Adrenal gland (tissue), 12 donors: Measurements from ENCODE around the gene STAP2. TPM values are rescaled to one million over a fixed set of nuclear protein-coding genes. Genes with fewer than 3 reads are reported as not detected.

Experiments
- DNase-seq, 7 donors: peaks; one replicate each; pipeline ENCODE4 v3.0.0-alpha.2; 2019 to 2020
- H3K27ac ChIP-seq, 5 donors: fragments of 200-600 bp; sonication (generic) in 4 of 5; 1 replicate in 3 of 5; 2 replicates in 2 of 5; pipeline versions ENCODE4 v1.5.1 to v1.8.0; 2016 to 2020; ENCODE audit warnings: mild to moderate bottlenecking in 1 of 5
- H3K27me3 ChIP-seq: fragments of 200-600 bp; 2 replicates; pipeline ENCODE4 v1.8.0; 2021
- H3K36me3 ChIP-seq, 2 donors: fragments of 200-600 bp; replicated peaks in 1 of 2; 1 replicate in 1 of 2; 2 replicates in 1 of 2; pipeline versions ENCODE4 v1.5.1 to v1.8.0; 2018 to 2022
- H3K4me1 ChIP-seq, 2 donors: fragments of 200-600 bp; replicated peaks in 1 of 2; 1 replicate in 1 of 2; 2 replicates in 1 of 2; pipeline versions ENCODE4 v1.5.1 to v1.8.0; 2018 to 2021
- H3K4me3 ChIP-seq, 4 donors: fragments of 200-600 bp; sonication (generic) in 3 of 4; one replicate each; pipeline ENCODE4 v1.5.1; 2016 to 2018
- H3K9me3 ChIP-seq, 3 donors: fragments of 200-600 bp; sonication (generic) in 1 of 3; replicated peaks in 1 of 3; 1 replicate in 2 of 3; 2 replicates in 1 of 3; pipeline versions ENCODE4 v1.5.1 to v1.8.0; 2016 to 2021
- POLR2A ChIP-seq, 2 donors: fragments of 450-650 bp; IDR thresholded peaks; one replicate each; pipeline ENCODE4 v1.6.1; 2017; ENCODE audit warnings: antibody characterized with exemption in 2 of 2, mild to moderate bottlenecking in 2 of 2, moderate library complexity in 1 of 2
- WGBS, 4 donors: extraction: QIAGEN DNeasy Blood & Tissue Kit in 2 of 4; methylation state at CpG; one replicate each; pipeline versions ENCODE4 v1.1.5 to v1.1.7; 2013 to 2017; 5-methylcytosine and 5-hydroxymethylcytosine counted together
- intact Hi-C, 2 donors: fragments of 100-400 bp; cut with DNase I; formaldehyde crosslinking; loops; one replicate each; pipeline versions ENCODE4 v1.14.1 to v1.15.0; 2022 to 2023
- polyA plus RNA-seq, 3 donors: library from polyadenylated mRNA; stranded (reverse); fragments of 200-250 nt in 2 of 3; fragments of 350-450 nt in 1 of 3; fragmentation: Illumina TruSeq in 1 of 3; extraction: RNeasy Lipid Tissue Mini Kit (QIAGEN cat#74804) in 1 of 3; gene quantifications; one replicate each; pipeline ENCODE4 v1.2.3, GENCODE V29; 2013 to 2014
- total RNA-seq, 9 donors: library from RNA; depleted of rRNA in 4 of 9; stranded (reverse); fragments of >200 nt in 4 of 9; fragments of 120-200 nt in 1 of 9; fragmentation: NEBNext Ultra II Directional in 1 of 9; extraction: Animal tissue kit (Norgen Biotek cat#: 25700) in 1 of 9; gene quantifications; one replicate each; pipeline versions ENCODE4 v1.1.0 to v1.2.4, GENCODE V29; 2013 to 2023
- TF ChIP-seq, protein P1 (sequence below), 6 experiments: fragments of 450-650 bp in 4 of 6; fragments of 200-600 bp in 2 of 6; sonication (generic) in 1 of 6; IDR thresholded peaks; 1 replicate in 5 of 6; 2 replicates in 1 of 6; pipeline versions ENCODE4 v1.5.1 to v1.8.0; 2016 to 2021; ENCODE audit warnings: antibody characterized with exemption in 6 of 6, mild to moderate bottlenecking in 2 of 6, moderate library complexity in 1 of 6
- donor health status: healthy with polysubstance abuse.
- donor health status: Bipolar disorder and iron deficiency.
- donor health status: DM: yes; HTN: yes; CAD: no.
- donor health status: DM: no; HTN: no; CAD: no.
- donor health status: DM: no; HTN: no; CAD: no.
- donor health status: DM: yes; HTN: yes; CAD: no.

STAP2 gene
- total and polyA plus RNA-seq, 12 donors = 5.7 to 106 (median 36.5) TPM

DNA sequence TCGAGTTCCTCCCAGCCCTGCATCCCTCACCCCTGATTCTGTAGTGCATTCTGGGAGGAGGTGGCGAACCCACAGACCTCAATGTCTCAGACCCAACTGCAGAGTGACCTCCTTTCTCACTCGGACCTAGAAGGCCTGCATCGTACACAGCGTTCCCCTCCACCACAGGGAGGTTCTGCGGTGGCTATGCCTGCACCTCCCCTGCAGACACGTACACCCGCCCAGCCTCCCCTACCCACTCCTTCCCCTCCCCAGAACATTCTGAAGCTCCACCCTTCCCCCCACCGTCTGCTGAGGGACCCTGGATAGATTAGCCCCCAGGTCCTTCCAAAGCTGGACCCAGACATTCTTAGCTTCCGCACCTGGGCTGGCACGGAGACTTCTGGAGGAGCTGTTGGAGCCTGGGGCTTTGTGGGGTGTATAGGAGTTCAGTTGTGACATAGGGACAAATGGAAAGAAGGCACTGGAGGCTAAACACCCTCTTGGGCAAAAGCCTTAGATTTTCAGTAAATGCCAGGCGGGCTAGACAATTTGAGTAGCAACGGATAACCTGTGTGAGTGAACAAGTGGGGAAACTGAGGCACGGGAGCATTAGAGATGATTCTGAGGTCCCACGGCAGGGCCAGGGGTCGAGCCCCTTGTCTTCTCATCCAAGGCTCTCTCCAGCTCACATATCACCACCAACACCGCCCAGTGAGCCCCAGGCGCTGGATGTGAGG lies 34.6 kb downstream of the STAP2 start:
- no peaks in the 10 kb centered on the region for H3K4me1 ChIP-seq
- 41 to 49% (median 47%) methylated on average over 14 to 18 of the region's 18 CpGs for WGBS, 4 donors
- no peak for DNase-seq
- H3K9me3 ChIP-seq = no peaks in the 10 kb centered on the region
- intact Hi-C loops = no loop called here
- H3K27ac ChIP-seq = no peak overlapping the region
- no peak overlapping the region for H3K4me3 ChIP-seq
- TF ChIP-seq, protein P1, sequence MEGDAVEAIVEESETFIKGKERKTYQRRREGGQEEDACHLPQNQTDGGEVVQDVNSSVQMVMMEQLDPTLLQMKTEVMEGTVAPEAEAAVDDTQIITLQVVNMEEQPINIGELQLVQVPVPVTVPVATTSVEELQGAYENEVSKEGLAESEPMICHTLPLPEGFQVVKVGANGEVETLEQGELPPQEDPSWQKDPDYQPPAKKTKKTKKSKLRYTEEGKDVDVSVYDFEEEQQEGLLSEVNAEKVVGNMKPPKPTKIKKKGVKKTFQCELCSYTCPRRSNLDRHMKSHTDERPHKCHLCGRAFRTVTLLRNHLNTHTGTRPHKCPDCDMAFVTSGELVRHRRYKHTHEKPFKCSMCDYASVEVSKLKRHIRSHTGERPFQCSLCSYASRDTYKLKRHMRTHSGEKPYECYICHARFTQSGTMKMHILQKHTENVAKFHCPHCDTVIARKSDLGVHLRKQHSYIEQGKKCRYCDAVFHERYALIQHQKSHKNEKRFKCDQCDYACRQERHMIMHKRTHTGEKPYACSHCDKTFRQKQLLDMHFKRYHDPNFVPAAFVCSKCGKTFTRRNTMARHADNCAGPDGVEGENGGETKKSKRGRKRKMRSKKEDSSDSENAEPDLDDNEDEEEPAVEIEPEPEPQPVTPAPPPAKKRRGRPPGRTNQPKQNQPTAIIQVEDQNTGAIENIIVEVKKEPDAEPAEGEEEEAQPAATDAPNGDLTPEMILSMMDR (IDR thresholded peaks at IDR 0.05) = no peak
- no peak for TF ChIP-seq POLR2A (IDR thresholded peaks at IDR 0.05)
- H3K27me3 ChIP-seq = peaks cover 8% of the 10 kb centered on the region
- H3K36me3 ChIP-seq = no peaks in the 10 kb centered on the region

GRCh38 chr19:4302243-4302640 lies 36.4 kb downstream of the STAP2 start, which contains the start of gene TMIGD2:
Gene TMIGD2, minus strand, starts transcription at chr19:4302389. Its CDS starts 4 bp downstream, at chr19:4302385.
- intact Hi-C loops = no loop called here
- whole genome bisulfite sequencing, 4 donors = 46 to 56% (median 54%) methylated on average over 6 to 8 of the region's 8 CpGs
- no peak for TF ChIP-seq POLR2A (IDR thresholded peaks at IDR 0.05)
- TF ChIP-seq, protein P1 (IDR thresholded peaks at IDR 0.05) = no peak
- no peak within 1 kb of the TSS for H3K4me3 ChIP-seq
- H3K9me3 ChIP-seq = no peaks in the 10 kb centered on the region
- H3K36me3 ChIP-seq = no peaks in the 10 kb centered on the region
- H3K27ac ChIP-seq = no peak within 1 kb of the TSS
- no peaks in the 10 kb centered on the region for H3K4me1 ChIP-seq
- peaks cover 8% of the 10 kb centered on the region for H3K27me3 ChIP-seq
- DNase-seq = no peak

GRCh38 chr19:4301590-4302242 lies 36.9 kb downstream of the STAP2 start:
- no peak overlapping the region for H3K27ac ChIP-seq
- peaks cover 8% of the 10 kb centered on the region for H3K27me3 ChIP-seq
- WGBS, 4 donors = 63 to 72% (median 68%) methylated on average over 11 to 13 of the region's 13 CpGs
- no peak for DNase-seq
- no peaks in the 10 kb centered on the region for H3K36me3 ChIP-seq
- no peak overlapping the region for H3K4me3 ChIP-seq
- H3K4me1 ChIP-seq = no peaks in the 10 kb centered on the region
- TF ChIP-seq, protein P1 (IDR thresholded peaks at IDR 0.05) = no peak
- no peak for TF ChIP-seq POLR2A (IDR thresholded peaks at IDR 0.05)
- H3K9me3 ChIP-seq = no peaks in the 10 kb centered on the region
- intact Hi-C loops = no loop called here

DNA sequence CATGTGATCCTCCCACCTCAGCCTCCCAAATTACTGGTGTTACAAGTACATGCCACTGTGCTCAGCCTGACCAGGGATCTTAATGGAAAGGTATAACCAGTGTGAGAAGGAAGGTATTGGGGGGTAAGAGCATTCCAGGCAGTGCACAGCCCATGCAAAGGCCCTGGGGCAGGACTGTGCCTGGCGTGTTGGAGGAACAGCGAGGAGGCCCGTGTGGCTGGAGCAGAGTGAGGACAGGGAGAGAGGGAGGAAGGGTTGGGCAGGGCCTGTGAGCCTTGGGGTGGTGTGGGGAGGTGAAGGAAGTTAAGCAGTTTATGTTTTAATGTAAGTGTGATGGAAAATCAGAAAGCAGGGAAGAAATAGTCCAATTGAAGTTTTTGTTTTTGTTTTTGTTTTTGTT lies 38.0 kb downstream of the STAP2 start:
- no peak for TF ChIP-seq POLR2A (IDR thresholded peaks at IDR 0.05)
- TF ChIP-seq, protein P1 (IDR thresholded peaks at IDR 0.05) = no peak
- no peaks in the 10 kb centered on the region for H3K36me3 ChIP-seq
- no peaks in the 10 kb centered on the region for H3K9me3 ChIP-seq
- 89 to 97% (median 94%) methylated on average over 3 of the region's 3 CpGs for WGBS, 4 donors
- H3K4me3 ChIP-seq = no peak overlapping the region
- peaks cover 8% of the 10 kb centered on the region for H3K27me3 ChIP-seq
- no peak overlapping the region for H3K27ac ChIP-seq
- DNase-seq = no peak
- H3K4me1 ChIP-seq = no peaks in the 10 kb centered on the region
- intact Hi-C loops = no loop called here
